GM18909 (cell line): ENCODE results near the gene BEND3.
"Not testable (repeated sequence)": the region's sequence is repeated elsewhere in the genome, so short reads cannot be mapped to it uniquely, and the experiment has no call there.

Source experiments
- ATAC-seq: cut with Tn5 transposase; IDR thresholded peaks from one replicate; pipeline ENCODE4 v1.9.1; 2021; ENCODE audit warnings: mild to moderate bottlenecking; ENCODE audit not compliant: unreplicated experiment, poor library complexity

BEND3 gene

DNA sequence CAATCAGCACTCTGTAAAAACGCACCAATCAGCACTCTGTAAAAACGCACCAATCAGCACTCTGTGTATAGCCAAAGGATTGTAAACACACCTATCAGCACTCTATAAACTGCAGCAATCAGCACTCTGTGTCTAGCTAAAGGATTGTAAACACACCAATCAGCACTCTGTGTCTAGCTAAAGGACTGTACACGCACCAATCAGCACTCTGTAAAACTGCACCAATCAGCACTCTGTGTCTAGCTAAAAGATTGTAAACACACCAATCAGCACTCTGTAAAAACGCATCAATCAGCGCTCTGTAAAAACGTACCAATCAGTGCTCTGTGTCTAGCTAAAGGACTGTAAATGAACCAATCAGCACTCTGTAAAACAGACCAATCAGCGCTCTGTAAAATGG lies 30.9 kb downstream of the BEND3 start:
- not testable (repeated sequence) for ATAC-seq

DNA sequence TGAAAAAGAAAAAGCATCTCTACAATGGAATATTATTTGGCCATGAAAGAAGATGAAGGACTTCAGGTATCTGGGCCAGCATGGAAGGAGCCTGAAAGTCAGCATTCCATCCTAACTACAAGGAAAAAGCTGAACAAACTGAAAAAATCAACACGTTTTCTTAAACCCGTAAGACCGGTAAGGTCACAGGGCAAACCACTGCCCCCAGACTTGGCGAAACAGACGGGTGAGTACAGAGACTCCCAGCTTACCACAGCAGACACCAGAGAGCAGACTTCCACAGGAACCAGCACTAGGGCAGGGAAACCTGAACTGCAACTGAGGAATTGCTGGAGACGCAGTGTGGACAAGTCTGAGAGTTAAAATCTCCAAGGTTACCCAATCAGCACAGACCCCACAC lies 31.4 kb downstream of the BEND3 start:
- no peak for ATAC-seq

DNA sequence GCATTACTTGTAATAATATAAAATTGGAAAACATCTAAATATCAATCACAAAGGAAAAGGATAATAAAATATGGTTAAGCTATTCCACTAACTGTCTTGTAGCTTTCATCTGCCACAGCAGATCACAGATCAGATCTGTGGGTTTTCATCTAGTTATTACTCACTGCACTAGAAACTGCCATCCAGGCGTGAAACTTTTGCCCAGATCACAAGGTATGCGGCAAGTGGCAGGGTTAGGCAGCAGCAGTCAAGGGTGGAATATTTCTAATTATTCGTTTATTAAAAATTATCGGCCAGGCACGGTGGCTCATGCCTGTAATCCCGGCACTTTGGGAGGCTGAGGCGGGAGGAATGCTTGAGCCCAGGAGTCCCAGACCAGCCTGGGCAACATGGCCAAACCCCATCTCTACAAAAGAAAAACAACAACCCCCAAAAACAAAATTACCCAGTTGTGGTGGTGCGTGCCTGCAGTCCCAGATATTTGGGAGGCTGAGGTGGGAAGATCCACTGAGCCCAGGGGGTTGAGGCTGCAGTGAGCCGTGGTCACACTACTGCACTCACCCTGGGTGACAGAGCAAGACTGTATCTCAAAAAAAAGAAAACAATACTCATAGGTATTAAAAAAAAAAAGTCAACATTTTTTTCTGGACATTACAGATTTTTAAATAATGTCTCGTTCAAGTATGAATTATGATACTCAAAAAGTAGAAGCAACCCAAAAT lies 32.1 kb downstream of the BEND3 start:
- ATAC-seq: peak; percentile 90

DNA sequence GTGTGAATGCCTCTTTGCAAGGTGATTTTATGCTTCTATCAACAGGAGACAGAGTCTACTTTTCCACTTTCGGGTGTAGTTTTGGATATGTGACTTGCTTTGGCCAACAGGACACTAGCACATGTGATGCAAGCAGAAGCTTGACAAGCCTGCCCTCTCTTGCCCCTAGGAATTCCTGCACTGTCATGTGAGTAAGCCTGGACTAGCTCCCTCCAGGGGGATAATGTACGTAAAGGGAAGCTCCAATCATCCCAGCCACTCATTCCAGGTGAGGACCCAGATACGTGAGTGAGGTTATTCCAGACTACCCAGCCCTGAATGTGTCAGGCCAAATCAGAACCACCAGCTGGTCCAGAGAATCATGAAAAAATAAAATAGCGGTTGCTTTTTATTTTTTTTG lies 33.3 kb downstream of the BEND3 start:
- ATAC-seq: no peak

DNA sequence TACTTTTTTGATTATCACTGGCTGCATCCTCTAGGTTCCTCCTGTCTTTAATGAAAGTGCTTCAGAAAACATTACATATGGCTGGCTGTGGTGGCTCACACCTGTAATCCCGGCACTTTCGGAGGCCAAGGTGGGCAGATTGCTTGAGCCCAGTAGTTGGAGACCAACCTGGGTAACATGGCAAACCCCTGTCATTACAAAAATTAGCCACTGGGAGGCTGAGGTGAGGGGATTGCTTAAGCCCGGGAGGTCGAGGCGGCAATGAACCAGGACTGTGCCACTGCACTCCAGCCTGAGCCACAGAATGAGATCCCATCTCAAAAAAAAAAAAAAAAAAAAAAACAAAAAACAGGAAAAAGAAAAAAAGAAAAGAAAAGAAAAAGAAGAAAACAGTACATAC lies 35.3 kb downstream of the BEND3 start:
- no peak for ATAC-seq

DNA sequence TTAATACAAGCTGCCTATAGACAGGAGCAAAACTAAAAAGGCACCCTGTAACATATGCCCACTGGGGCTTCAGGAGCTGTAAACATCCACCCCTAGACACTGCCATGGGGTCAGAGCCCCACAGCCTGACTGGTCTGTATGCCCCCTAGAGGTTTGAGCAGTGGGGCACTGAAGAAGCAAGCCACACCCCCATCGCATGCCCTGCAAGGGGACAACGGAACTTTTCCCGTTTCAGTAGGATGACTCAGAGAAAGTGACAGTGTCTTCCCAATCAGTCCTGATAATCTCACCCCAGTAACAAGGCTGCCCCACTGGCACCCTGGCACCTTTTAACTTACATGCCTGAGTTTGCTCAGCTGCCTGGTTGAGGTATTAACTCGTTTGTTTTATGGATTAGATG lies 35.9 kb downstream of the BEND3 start:
- ATAC-seq: no peak

DNA sequence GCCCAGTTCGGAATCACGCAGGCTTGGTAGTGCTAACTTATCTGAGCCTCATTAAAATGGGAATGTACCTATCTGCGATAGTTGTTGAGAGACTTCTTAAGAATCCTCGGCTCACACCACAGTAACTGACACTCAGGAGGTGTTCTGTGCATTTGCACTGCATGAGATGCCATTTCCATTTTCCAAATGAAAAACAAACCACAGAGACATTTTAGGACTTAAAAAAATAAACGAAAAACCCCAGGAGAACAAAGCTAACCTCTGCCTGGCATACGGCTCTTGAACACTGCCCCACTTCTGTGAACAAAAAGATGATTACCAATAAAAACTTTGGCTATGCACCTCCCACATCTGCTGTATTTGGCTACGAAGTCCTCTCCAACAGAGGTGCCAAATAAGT lies 37.6 kb downstream of the BEND3 start:
- ATAC-seq: no peak

DNA sequence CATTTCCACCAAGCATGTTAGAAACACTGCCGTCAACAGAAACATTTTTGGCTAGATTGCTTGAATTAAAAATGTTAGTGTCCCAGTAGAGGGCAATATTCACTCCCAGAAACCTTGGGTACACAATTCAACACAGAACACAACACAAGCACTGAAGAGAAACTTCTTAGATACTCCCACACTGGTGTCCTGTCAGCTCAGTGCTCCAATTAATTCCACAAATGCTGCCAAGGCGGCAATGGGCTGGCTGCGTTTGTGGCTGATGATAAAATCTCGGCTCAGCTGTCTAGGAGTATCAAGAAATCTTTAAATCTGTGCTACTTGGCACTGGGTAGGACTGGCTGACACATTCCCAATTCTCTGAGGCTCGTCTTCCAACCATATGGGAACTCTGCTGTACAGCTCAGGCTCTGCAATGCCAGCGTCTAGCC lies 39.3 kb downstream of the BEND3 start:
- no peak for ATAC-seq

DNA sequence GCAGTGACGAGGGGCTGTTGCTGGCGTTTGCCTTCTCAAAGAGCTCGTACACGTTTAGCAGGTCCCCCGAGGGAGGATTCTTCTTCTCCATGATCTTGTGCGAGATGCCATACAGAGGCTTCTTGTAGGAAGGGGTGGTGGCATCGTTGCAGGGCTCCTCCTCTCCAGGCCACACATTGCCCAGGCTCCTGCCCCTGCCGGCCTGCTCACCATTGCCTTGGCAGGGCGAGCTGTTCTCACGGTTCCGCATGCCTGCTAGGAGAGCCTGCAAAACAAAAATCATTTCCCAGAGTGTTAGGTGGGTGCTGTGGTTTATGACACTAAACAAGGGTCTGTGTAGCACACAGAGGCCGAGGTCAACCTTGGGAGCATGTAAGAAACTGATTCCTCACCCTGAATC lies 44.6 kb downstream of the BEND3 start:
- no peak for ATAC-seq

DNA sequence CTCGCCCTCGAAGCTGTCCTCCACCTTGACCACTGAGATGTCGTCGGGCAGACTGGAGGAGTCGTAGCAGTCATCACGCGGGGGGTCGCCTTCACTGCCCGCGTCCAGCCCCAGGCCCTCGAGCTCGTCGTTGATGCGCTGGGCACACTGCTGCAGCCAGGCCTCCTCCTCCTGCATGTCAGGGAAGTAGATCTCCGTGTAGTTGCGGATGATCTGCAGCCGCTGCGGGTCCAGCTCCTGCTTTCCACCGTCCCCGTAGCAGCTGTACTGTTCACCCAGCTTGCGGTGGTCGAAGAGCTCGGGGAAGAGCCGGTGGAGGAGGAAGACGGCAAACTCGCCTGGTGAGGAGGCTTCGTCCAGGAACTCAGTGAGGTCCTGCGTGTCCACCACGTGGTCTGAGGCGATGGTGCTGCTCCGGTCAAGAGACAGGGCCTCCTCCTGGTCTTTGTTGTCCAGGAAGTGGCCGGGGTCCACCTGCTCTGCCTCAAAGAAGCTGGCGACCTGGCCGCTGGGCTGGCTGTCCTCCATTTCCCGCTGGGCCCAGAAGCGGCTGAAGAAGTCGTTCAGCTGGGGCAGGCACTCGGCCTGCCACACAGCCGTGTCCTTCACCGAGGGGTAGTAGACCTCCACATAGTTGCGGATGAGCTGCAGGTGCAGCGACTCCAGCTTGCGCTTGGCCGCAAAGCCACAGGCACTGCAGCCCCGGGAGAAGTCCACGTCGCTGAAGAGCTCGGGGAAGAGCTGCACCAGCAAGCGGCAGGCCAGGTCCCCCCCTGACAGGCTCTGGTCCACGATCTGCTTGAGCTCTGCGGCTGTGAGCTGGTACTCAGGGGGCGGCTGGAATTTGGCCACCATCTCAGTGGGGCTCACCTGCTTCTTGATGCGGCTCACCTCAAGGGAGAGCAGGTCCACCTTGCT lies 45.4 kb downstream of the BEND3 start:
- ATAC-seq: no peak

DNA sequence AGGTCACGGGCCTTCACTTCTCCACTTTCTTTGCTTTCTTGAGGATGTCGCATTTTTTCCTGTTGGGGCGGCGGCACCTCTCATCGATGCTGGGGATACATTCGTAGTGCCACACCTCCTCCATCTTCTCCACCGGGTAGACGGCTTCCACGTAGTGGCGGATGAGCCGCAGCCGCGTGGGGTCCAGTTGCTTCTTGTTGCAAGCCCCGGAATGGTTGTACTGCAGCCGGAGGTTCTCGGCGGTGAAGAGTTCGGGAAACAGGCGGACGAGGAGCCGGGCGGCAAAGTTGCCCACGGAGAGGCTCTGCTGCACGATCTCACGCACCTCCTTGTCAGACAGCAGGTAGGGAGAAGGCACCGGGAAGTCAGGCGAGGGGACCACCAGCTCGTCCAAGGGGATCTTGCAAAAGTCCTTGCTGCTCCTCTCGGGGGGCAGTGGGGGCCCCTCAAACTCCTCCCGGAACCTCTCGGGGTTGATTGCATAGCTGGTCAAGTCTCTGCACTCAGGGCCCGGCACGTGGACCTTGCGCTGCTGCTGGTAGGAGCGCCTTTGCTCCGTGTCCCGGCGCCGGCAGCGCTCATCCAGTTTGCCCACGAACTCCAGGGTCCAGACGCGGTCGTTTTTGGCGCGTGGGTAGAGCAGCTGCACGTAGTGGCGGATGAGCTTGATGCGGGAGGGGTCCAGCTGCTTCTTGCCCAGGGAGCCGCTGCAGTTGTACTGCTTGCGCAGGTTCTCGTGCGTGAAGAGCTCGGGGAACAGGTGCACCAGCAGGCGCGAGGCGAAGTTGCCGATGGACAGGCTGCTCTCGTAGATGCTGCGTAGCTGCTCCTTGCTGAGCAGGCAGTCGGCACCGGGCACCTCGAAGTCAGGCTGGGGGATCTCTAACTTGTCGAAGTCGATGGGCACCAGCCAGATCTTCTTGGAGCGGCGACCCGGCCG lies 46.4 kb downstream of the BEND3 start:
- ATAC-seq: no peak

DNA sequence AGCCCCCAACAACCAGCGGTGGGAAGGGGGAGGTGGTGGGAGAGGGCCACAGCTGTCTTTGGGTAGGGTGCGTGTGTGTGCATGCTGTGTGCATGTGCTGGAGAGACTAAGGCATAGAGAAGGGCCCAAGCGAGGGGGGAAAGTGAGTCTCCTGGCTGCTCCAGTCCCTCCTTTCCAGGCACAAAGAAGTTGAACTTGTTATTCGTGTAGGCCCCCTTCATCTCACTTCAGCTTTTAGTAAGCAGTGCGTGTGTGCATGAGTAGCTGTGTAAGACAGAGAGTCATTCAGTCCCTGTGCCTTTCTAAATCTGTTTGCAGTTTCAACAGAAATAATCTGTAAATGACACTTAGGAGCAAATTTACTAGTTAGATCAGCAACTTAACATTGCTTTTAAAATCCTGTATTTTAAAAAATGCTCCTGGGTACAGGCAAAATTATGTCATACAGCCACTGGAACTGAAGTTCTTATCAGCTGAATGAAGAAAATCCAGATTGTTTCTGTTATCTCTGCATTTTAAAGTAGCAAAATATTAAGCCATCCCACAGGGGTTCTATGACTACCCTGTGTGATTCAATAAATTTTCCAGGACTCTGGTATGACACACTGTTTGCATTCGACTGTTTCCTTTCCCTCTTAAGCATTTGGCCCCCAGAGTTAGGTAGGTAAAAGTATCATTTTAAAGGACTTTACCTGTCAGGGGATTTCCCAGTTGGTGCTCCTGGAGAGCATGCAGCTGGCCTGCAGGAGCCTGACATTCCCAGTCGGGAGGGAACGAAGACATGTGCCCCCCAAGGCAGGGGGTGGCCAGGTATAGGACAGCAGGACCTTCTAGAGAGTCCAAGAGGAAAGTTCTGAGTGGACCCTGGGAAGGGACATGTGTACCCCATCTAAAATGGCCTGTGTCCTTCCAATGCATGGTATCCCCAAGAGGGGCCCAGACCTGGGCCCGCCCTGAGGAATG lies 48.3 kb downstream of the BEND3 start:
- no peak for ATAC-seq

DNA sequence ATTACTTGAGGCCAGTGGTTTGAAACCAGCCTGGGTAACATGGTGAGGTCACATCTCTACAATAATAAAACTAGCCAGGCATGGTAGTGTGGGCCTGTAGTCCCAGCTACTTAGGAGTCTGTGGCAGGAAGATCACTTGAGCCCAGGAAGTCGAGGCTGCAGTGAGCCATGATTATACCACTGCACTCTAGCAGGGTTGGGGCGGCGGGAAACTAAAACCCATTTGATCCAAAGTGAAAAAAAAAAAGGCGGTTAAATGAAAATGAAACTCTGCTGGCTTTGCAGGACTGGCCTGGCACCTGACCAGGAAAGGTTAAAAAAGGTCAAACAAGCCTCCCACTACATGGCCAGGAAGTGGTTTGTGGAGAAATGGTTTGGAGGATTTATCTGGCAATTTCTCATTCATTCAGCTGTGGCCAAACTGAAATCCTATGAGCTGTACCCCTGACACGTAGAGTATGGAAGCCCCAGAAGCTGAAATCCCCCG lies 50.7 kb downstream of the BEND3 start:
- peak; percentile 42 for ATAC-seq

DNA sequence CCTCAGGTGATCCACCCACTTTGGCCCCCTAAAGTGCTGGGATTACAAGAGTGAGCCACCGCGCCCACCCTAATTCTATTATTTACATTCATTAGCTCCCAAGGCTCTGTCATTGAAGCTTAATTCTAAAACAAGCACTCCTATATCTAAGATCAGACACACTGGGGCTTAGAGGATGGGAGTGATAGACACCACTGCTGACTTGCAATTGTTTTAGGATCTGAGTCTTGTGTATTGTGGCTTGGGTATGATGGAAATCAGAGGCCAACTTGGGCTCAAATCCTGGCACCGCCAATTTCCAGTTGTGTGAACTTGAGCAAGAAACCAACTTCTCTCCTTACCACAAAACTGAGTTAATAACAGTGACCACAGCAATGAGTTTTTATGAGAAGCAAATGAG lies 52.6 kb downstream of the BEND3 start:
- ATAC-seq: no peak

DNA sequence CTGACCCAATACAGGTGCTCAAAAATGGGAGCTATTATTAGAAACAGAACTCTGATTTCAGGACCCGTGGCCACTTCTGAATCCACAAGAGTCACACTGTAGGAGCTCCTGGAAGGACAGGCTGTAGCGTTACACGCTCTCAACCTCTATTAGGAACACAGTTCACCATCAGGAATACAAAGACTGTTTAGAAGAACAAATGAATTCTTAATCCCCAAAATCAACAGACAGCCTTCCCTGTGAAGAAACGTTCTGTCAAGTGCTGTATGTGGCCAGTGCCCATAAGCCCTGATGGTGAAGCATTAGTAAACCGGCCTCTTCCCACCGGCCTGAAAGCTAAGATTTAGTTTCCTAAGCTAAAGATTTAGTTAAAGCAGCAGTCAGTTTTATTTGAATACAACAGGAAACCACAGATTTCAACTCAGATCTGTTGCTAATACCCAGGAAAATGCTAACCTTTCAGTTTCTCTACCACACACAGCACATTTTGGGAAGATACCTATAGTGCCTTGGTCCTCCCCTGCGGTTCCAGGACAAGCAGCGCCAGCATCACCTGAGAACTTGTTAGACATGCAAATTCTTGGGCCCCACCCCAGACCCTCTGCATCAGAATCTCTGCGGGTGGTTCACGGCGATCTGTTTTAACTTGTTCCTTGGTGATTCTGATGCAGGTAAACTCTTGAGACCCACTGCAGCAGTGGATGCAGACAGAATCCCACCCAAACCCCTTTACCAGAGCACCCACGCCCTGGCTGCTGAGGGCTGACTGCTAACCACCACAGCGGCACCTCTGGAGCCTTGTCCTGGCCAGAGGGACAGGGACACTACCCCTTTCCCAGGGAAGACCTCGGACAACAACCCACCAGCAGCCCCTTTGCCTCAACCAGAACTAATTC lies 53.9 kb downstream of the BEND3 start:
- ATAC-seq: peak; percentile 58

DNA sequence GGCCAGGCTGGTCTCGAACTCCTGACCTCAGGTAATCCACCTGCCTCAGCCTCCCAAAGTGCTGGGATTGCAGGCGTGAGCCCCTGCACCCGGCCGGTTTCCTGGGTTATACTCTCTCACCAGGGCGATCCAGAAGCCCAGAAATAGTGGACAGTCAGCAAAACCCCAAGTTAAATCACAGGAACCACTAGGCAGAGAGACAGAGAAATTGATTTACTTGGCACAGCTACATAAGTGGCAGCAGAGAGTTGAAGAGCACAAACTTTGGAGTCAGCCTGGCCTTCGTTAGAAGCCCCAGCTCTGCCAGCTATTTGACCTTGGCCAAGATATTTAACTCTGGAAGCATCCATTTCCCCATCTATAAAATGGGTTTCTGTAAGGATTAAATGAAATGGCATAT lies 54.6 kb downstream of the BEND3 start:
- no peak for ATAC-seq

DNA sequence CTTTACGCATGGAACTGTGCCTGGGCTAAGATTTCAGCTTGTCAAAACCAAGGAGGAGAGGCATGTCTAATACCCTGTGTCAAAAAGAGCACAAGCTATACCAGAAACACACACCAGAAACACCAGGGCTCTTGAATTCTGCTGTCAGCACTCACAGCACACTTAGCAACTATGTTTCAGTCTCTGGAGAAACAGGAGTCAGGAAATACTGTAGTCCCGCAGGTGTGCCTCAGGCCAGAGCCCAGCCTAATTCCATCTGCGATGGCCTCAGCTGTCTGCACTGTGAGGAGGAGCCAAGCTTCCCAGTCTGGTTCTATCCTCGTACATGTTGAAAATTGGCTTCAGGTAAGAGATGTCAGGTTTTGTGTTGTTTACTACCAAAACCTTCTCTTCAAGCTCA lies 55.7 kb downstream of the BEND3 start:
- no peak for ATAC-seq

DNA sequence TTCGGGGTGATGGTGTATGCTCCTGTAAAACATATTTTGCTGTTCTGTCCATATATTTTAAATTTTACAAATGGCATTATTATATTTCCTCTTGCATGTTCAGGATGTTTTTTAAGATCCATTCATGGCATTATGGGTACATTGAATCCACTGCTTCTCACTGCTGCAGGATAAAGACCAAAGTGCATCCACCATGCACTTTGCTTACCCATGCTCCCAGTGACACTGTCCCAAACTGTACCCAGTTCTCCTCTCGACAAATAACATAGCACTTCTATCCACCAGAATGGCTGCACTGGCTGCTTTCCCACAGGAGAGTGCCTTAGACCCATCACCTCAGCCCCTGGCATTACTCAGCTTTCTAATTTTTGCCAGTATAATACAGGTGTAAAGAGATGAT lies 57.6 kb downstream of the BEND3 start:
- no peak for ATAC-seq
